Skeletal muscle cell (primary cell): ENCODE measurements around the gene NCAPD2.
A peak's percentile ranks its signal among the peaks of the same experiment; 100 is the strongest.
"Not testable (repeated sequence)": the region's sequence is repeated elsewhere in the genome, so short reads cannot be mapped to it uniquely, and the experiment has no call there.

Source experiments
- DNase-seq: peaks from one replicate; pipeline ENCODE4 v3.0.0-alpha.2; 2010; ENCODE audit warnings: low read depth
- H3K4me3 ChIP-seq: 2 replicates; pipeline ENCODE4 v1.5.1; 2011; ENCODE audit warnings: low read depth, mild to moderate bottlenecking, control low read depth, low read length, moderate library complexity

The NCAPD2 gene

GRCh38 chr12:6490673-6491072 is 3.2 kb upstream of the NCAPD2 start:
- not testable (repeated sequence) for DNase-seq, H3K4me3 ChIP-seq

- peak; percentile 73 for DNase-seq
- peak within 1 kb of the TSS; percentile 95 for H3K4me3 ChIP-seq
Observed at GRCh38 chr12:6492838-6493496, 935 bp upstream of the NCAPD2 start, which contains the start of gene MRPL51. Gene MRPL51 (minus strand): TSS chr12:6493262. CDS start chr12:6493136, 126 bp downstream.

GRCh38 chr12:6494258-6494743 is 399 bp downstream of the NCAPD2 start:
- H3K4me3 ChIP-seq, result peak overlapping the region; percentile 95
- DNase-seq, result no peak

- H3K4me3 ChIP-seq, result peak overlapping the region; percentile 95
- no peak for DNase-seq
Observed at GRCh38 chr12:6494968-6495367, 1.1 kb downstream of the NCAPD2 start.

GRCh38 chr12:6497291-6497690 is 3.4 kb downstream of the NCAPD2 start:
- DNase-seq, H3K4me3 ChIP-seq: not testable (repeated sequence)

- no peak overlapping the region for H3K4me3 ChIP-seq
- no peak for DNase-seq
Observed at GRCh38 chr12:6500466-6500865, 6.6 kb downstream of the NCAPD2 start.

- no peak for DNase-seq
- H3K4me3 ChIP-seq, result no peak overlapping the region
Observed at GRCh38 chr12:6507102-6507998, 13.4 kb downstream of the NCAPD2 start.

GRCh38 chr12:6508087-6508486 is 14.2 kb downstream of the NCAPD2 start:
- no peak overlapping the region for H3K4me3 ChIP-seq
- DNase-seq, result no peak

- H3K4me3 ChIP-seq, result no peak overlapping the region
- no peak for DNase-seq
Observed at GRCh38 chr12:6520186-6520585, 26.3 kb downstream of the NCAPD2 start.

- H3K4me3 ChIP-seq, result no peak overlapping the region
- no peak for DNase-seq
Observed at GRCh38 chr12:6522193-6522592, 28.3 kb downstream of the NCAPD2 start.

GRCh38 chr12:6523708-6524107 is 29.8 kb downstream of the NCAPD2 start:
- no peak for DNase-seq
- no peak overlapping the region for H3K4me3 ChIP-seq

- no peak for DNase-seq
- no peak overlapping the region for H3K4me3 ChIP-seq
Observed at GRCh38 chr12:6524648-6525047, 30.7 kb downstream of the NCAPD2 start.

- DNase-seq, result no peak
- H3K4me3 ChIP-seq, result no peak overlapping the region
Observed at GRCh38 chr12:6526201-6526600, 32.3 kb downstream of the NCAPD2 start.

- DNase-seq, result no peak
- H3K4me3 ChIP-seq, result no peak overlapping the region
Observed at GRCh38 chr12:6526766-6527525, 33.0 kb downstream of the NCAPD2 start.

- DNase-seq, result no peak
- no peak overlapping the region for H3K4me3 ChIP-seq
Observed at GRCh38 chr12:6527711-6528110, 33.8 kb downstream of the NCAPD2 start.

GRCh38 chr12:6528539-6529235 is 34.8 kb downstream of the NCAPD2 start:
- no peak for DNase-seq

GRCh38 chr12:6529291-6529737 is 35.4 kb downstream of the NCAPD2 start:
- no peak for DNase-seq
- H3K4me3 ChIP-seq, result no peak overlapping the region

More at GRCh38 chr12:6528539-6529235, 34.8 kb downstream of the NCAPD2 start:
- H3K4me3 ChIP-seq, result no peak overlapping the region

GRCh38 chr12:6530576-6531260 is 36.8 kb downstream of the NCAPD2 start:
- no peak for DNase-seq
- no peak overlapping the region for H3K4me3 ChIP-seq
